Nephron (organoid): Measurements from ENCODE around the gene SRSF11.

Source experiments
- H3K27ac Mint-ChIP-seq, 3 experiments: 2 replicates each; pipeline ENCODE4 v1.8.0; 2020; ENCODE audit warnings: mixed read lengths in 3 of 3, mild to moderate bottlenecking in 2 of 3, moderate library complexity in 1 of 3
- H3K27me3 Mint-ChIP-seq: 2 replicates; pipeline ENCODE4 v1.8.0; 2021; ENCODE audit warnings: low read depth, mild to moderate bottlenecking, moderate library complexity, mixed read lengths
- H3K36me3 Mint-ChIP-seq: 2 replicates; pipeline ENCODE4 v1.8.0; 2020; ENCODE audit warnings: low read depth, mixed read lengths
- H3K4me1 Mint-ChIP-seq: 2 replicates; pipeline ENCODE4 v1.8.0; 2020; ENCODE audit warnings: mixed read lengths
- H3K4me3 Mint-ChIP-seq, 3 experiments: 2 replicates each; pipeline ENCODE4 v1.8.0; 2020; ENCODE audit warnings: mild to moderate bottlenecking in 3 of 3, mixed read lengths in 3 of 3, moderate library complexity in 2 of 3
- H3K9me3 Mint-ChIP-seq: 2 replicates; pipeline ENCODE4 v1.8.0; 2020; ENCODE audit warnings: mixed read lengths
- CTCF ChIP-seq, 3 experiments: fragments of 200-600 bp; sonication (generic); IDR thresholded peaks; one replicate each; pipeline ENCODE4 v1.5.0; 2021; ENCODE audit warnings: antibody characterized with exemption in 3 of 3; ENCODE audit not compliant: unreplicated experiment in 3 of 3

Gene SRSF11

GRCh38 chr1:70227439-70227838, 6.3 kb downstream of the SRSF11 start:
- Mint-ChIP-seq H3K9me3 (no peaks in the 10 kb centered on the region), H3K27ac (peak overlapping the region in 1 of 3 experiments; percentile 3), H3K27me3 (no peaks in the 10 kb centered on the region), H3K4me3 (no peak overlapping the region), H3K4me1 (peaks cover 33% of the 10 kb centered on the region), H3K36me3 (peaks cover 55% of the 10 kb centered on the region)
- no peak for TF ChIP-seq CTCF (IDR thresholded peaks at IDR 0.05; ENCODE audit: unreplicated experiment in 3 of 3)

GRCh38 chr1:70228670-70229069, 7.5 kb downstream of the SRSF11 start:
- peaks cover 21% of the 10 kb centered on the region for H3K4me1 Mint-ChIP-seq
- no peaks in the 10 kb centered on the region for H3K9me3 Mint-ChIP-seq
- H3K27ac Mint-ChIP-seq, result no peak overlapping the region
- no peak overlapping the region for H3K4me3 Mint-ChIP-seq
- H3K36me3 Mint-ChIP-seq, result peaks cover 61% of the 10 kb centered on the region
- no peak for TF ChIP-seq CTCF (IDR thresholded peaks at IDR 0.05; ENCODE audit: unreplicated experiment in 3 of 3)
- H3K27me3 Mint-ChIP-seq, result no peaks in the 10 kb centered on the region

GRCh38 chr1:70231475-70231874, 10.3 kb downstream of the SRSF11 start:
- no peak for TF ChIP-seq CTCF (IDR thresholded peaks at IDR 0.05; ENCODE audit: unreplicated experiment in 3 of 3)
- H3K27ac Mint-ChIP-seq, result no peak overlapping the region
- H3K27me3 Mint-ChIP-seq, result no peaks in the 10 kb centered on the region
- H3K4me1 Mint-ChIP-seq, result peaks cover 8% of the 10 kb centered on the region
- peaks cover 72% of the 10 kb centered on the region for H3K36me3 Mint-ChIP-seq
- H3K9me3 Mint-ChIP-seq, result no peaks in the 10 kb centered on the region
- no peak overlapping the region for H3K4me3 Mint-ChIP-seq

- Mint-ChIP-seq H3K9me3 (no peaks in the 10 kb centered on the region), H3K36me3 (peaks cover 74% of the 10 kb centered on the region), H3K4me1 (no peaks in the 10 kb centered on the region), H3K27ac (no peak overlapping the region), H3K4me3 (no peak overlapping the region), H3K27me3 (no peaks in the 10 kb centered on the region)
- no peak for TF ChIP-seq CTCF (IDR thresholded peaks at IDR 0.05; ENCODE audit: unreplicated experiment in 3 of 3)
Measured at GRCh38 chr1:70234733-70235132, 13.6 kb downstream of the SRSF11 start.

GRCh38 chr1:70239940-70240339, 18.8 kb downstream of the SRSF11 start:
- no peak overlapping the region for H3K4me3 Mint-ChIP-seq
- H3K27me3 Mint-ChIP-seq, result no peaks in the 10 kb centered on the region
- no peaks in the 10 kb centered on the region for H3K9me3 Mint-ChIP-seq

More at GRCh38 chr1:70239940-70240339, 18.8 kb downstream of the SRSF11 start:
- no peaks in the 10 kb centered on the region for H3K4me1 Mint-ChIP-seq
- no peak overlapping the region for H3K27ac Mint-ChIP-seq
- peaks cover 63% of the 10 kb centered on the region for H3K36me3 Mint-ChIP-seq
- TF ChIP-seq CTCF (IDR thresholded peaks at IDR 0.05; ENCODE audit: unreplicated experiment in 3 of 3), result no peak
